Liver (tissue), 2 donors: Measurements from ENCODE around the gene GNA15.

ENCODE experiments used
- GABPA ChIP-seq, 2 donors: IDR thresholded peaks in 1 of 2; conservative IDR thresholded peaks in 1 of 2; 2 replicates each; pipeline ENCODE4 v1.6.1; 2016; ENCODE audit warnings: antibody characterized with exemption in 2 of 2, mild to moderate bottlenecking in 1 of 2, moderate library complexity in 1 of 2
- MAX ChIP-seq: IDR thresholded peaks from 2 replicates; pipeline ENCODE4 v1.6.1; 2016; ENCODE audit warnings: antibody characterized with exemption
- NR2F2 ChIP-seq: IDR thresholded peaks from 2 replicates; pipeline ENCODE4 v1.6.1; 2016; ENCODE audit warnings: antibody characterized with exemption
- YY1 ChIP-seq: IDR thresholded peaks from 2 replicates; pipeline ENCODE4 v1.6.1; 2016; ENCODE audit warnings: antibody characterized with exemption, mild to moderate bottlenecking
- donor health status: healthy.

- TF ChIP-seq GABPA (IDR thresholded peaks at IDR 0.05 in 1 of 2, conservative IDR thresholded peaks at IDR 0.05 in 1 of 2) (no peak), MAX (no peak), YY1 (no peak), NR2F2 (no peak)
Measured at GRCh38 chr19:3112375-3113099, 23.3 kb upstream of the GNA15 start.
